ENCODE results near the gene CNTNAP2.

Gene CNTNAP2

GRCh38 chr7:146115851-146116520 lies 615 bp upstream of the CNTNAP2 start:
- Histone ChIP-seq H3K79me2 (ENCODE audit: control insufficient read depth, insufficient read depth, low read length, unreplicated experiment) (no peaks in the 10 kb centered on the region), H2AFZ (ENCODE audit: low read length, unreplicated experiment) (no peak overlapping the region), H3K4me1 (ENCODE audit: control insufficient read depth, insufficient read depth, low read length, unreplicated experiment) (no peaks in the 10 kb centered on the region), H3K27me3 (ENCODE audit: insufficient read depth, low read length) (peaks cover 48% of the 10 kb centered on the region), H3K27ac (ENCODE audit: low read depth, low read length) (no peak overlapping the region), H3K36me3 (ENCODE audit: insufficient read depth, low read length) (no peaks in the 10 kb centered on the region), H3K4me3 (ENCODE audit: low read depth, low read length) (peak overlapping the region; percentile 73)

- Histone ChIP-seq H3K4me1 (ENCODE audit: control insufficient read depth, insufficient read depth, low read length, unreplicated experiment) (no peaks in the 10 kb centered on the region), H3K79me2 (ENCODE audit: control insufficient read depth, insufficient read depth, low read length, unreplicated experiment) (no peaks in the 10 kb centered on the region), H3K27me3 (ENCODE audit: insufficient read depth, low read length) (peaks cover 48% of the 10 kb centered on the region), H2AFZ (ENCODE audit: low read length, unreplicated experiment) (no peak overlapping the region), H3K4me3 (ENCODE audit: low read depth, low read length) (no peak overlapping the region), H3K36me3 (ENCODE audit: insufficient read depth, low read length) (no peaks in the 10 kb centered on the region), H3K27ac (ENCODE audit: low read depth, low read length) (no peak overlapping the region)
These were observed 975 bp downstream of the CNTNAP2 start for GRCh38 chr7:146117576-146117975.

- H3K4me3 ChIP-seq (ENCODE audit: low read depth, low read length) = no peak overlapping the region
- no peak overlapping the region for H2AFZ ChIP-seq (ENCODE audit: low read length, unreplicated experiment)
- no peaks in the 10 kb centered on the region for H3K4me1 ChIP-seq (ENCODE audit: control insufficient read depth, insufficient read depth, low read length, unreplicated experiment)
- H3K79me2 ChIP-seq (ENCODE audit: control insufficient read depth, insufficient read depth, low read length, unreplicated experiment) = no peaks in the 10 kb centered on the region
- peaks cover 48% of the 10 kb centered on the region for H3K27me3 ChIP-seq (ENCODE audit: insufficient read depth, low read length)
- no peak overlapping the region for H3K27ac ChIP-seq (ENCODE audit: low read depth, low read length)
- H3K36me3 ChIP-seq (ENCODE audit: insufficient read depth, low read length) = no peaks in the 10 kb centered on the region
These were observed 2.4 kb downstream of the CNTNAP2 start for GRCh38 chr7:146119002-146119401.

GRCh38 chr7:146123715-146124114 lies 7.1 kb downstream of the CNTNAP2 start:
- Histone ChIP-seq H3K4me3 (ENCODE audit: low read depth, low read length) (no peak overlapping the region), H3K27me3 (ENCODE audit: insufficient read depth, low read length) (peaks cover 7% of the 10 kb centered on the region), H3K4me1 (ENCODE audit: control insufficient read depth, insufficient read depth, low read length, unreplicated experiment) (no peaks in the 10 kb centered on the region), H3K27ac (ENCODE audit: low read depth, low read length) (no peak overlapping the region), H2AFZ (ENCODE audit: low read length, unreplicated experiment) (no peak overlapping the region), H3K36me3 (ENCODE audit: insufficient read depth, low read length) (no peaks in the 10 kb centered on the region), H3K79me2 (ENCODE audit: control insufficient read depth, insufficient read depth, low read length, unreplicated experiment) (no peaks in the 10 kb centered on the region)

GRCh38 chr7:146126767-146127509 lies 10.3 kb downstream of the CNTNAP2 start:
- no peaks in the 10 kb centered on the region for H3K4me1 ChIP-seq (ENCODE audit: control insufficient read depth, insufficient read depth, low read length, unreplicated experiment)
- H3K27ac ChIP-seq (ENCODE audit: low read depth, low read length) = no peak overlapping the region
- H3K27me3 ChIP-seq (ENCODE audit: insufficient read depth, low read length) = no peaks in the 10 kb centered on the region
- H3K79me2 ChIP-seq (ENCODE audit: control insufficient read depth, insufficient read depth, low read length, unreplicated experiment) = no peaks in the 10 kb centered on the region
- no peaks in the 10 kb centered on the region for H3K36me3 ChIP-seq (ENCODE audit: insufficient read depth, low read length)
- H3K4me3 ChIP-seq (ENCODE audit: low read depth, low read length) = no peak overlapping the region
- H2AFZ ChIP-seq (ENCODE audit: low read length, unreplicated experiment) = no peak overlapping the region

- no peaks in the 10 kb centered on the region for H3K36me3 ChIP-seq (ENCODE audit: insufficient read depth, low read length)
- no peak overlapping the region for H3K27ac ChIP-seq (ENCODE audit: low read depth, low read length)
- H3K4me1 ChIP-seq (ENCODE audit: control insufficient read depth, insufficient read depth, low read length, unreplicated experiment) = no peaks in the 10 kb centered on the region
- H3K4me3 ChIP-seq (ENCODE audit: low read depth, low read length) = no peak overlapping the region
- H3K79me2 ChIP-seq (ENCODE audit: control insufficient read depth, insufficient read depth, low read length, unreplicated experiment) = no peaks in the 10 kb centered on the region
- H2AFZ ChIP-seq (ENCODE audit: low read length, unreplicated experiment) = no peak overlapping the region
- no peaks in the 10 kb centered on the region for H3K27me3 ChIP-seq (ENCODE audit: insufficient read depth, low read length)
These were observed 12.7 kb downstream of the CNTNAP2 start for GRCh38 chr7:146129296-146129695.

GRCh38 chr7:146129997-146130396 lies 13.4 kb downstream of the CNTNAP2 start:
- Histone ChIP-seq H3K4me1 (ENCODE audit: control insufficient read depth, insufficient read depth, low read length, unreplicated experiment) (no peaks in the 10 kb centered on the region), H3K79me2 (ENCODE audit: control insufficient read depth, insufficient read depth, low read length, unreplicated experiment) (no peaks in the 10 kb centered on the region), H3K36me3 (ENCODE audit: insufficient read depth, low read length) (no peaks in the 10 kb centered on the region), H3K27me3 (ENCODE audit: insufficient read depth, low read length) (no peaks in the 10 kb centered on the region), H2AFZ (ENCODE audit: low read length, unreplicated experiment) (no peak overlapping the region), H3K4me3 (ENCODE audit: low read depth, low read length) (no peak overlapping the region), H3K27ac (ENCODE audit: low read depth, low read length) (no peak overlapping the region)

GRCh38 chr7:146131701-146132100 lies 15.1 kb downstream of the CNTNAP2 start:
- H3K36me3 ChIP-seq (ENCODE audit: insufficient read depth, low read length) = no peaks in the 10 kb centered on the region
- no peak overlapping the region for H3K27ac ChIP-seq (ENCODE audit: low read depth, low read length)
- no peaks in the 10 kb centered on the region for H3K27me3 ChIP-seq (ENCODE audit: insufficient read depth, low read length)
- no peaks in the 10 kb centered on the region for H3K4me1 ChIP-seq (ENCODE audit: control insufficient read depth, insufficient read depth, low read length, unreplicated experiment)
- no peak overlapping the region for H3K4me3 ChIP-seq (ENCODE audit: low read depth, low read length)
- H2AFZ ChIP-seq (ENCODE audit: low read length, unreplicated experiment) = no peak overlapping the region
- no peaks in the 10 kb centered on the region for H3K79me2 ChIP-seq (ENCODE audit: control insufficient read depth, insufficient read depth, low read length, unreplicated experiment)

GRCh38 chr7:146136357-146136875 lies 19.8 kb downstream of the CNTNAP2 start:
- H2AFZ ChIP-seq (ENCODE audit: low read length, unreplicated experiment) = no peak overlapping the region
- no peaks in the 10 kb centered on the region for H3K27me3 ChIP-seq (ENCODE audit: insufficient read depth, low read length)
- H3K27ac ChIP-seq (ENCODE audit: low read depth, low read length) = no peak overlapping the region
- no peak overlapping the region for H3K4me3 ChIP-seq (ENCODE audit: low read depth, low read length)
- no peaks in the 10 kb centered on the region for H3K79me2 ChIP-seq (ENCODE audit: control insufficient read depth, insufficient read depth, low read length, unreplicated experiment)
- H3K36me3 ChIP-seq (ENCODE audit: insufficient read depth, low read length) = no peaks in the 10 kb centered on the region
- H3K4me1 ChIP-seq (ENCODE audit: control insufficient read depth, insufficient read depth, low read length, unreplicated experiment) = no peaks in the 10 kb centered on the region

- Histone ChIP-seq H3K27ac (ENCODE audit: low read depth, low read length) (no peak overlapping the region), H3K4me3 (ENCODE audit: low read depth, low read length) (no peak overlapping the region), H3K79me2 (ENCODE audit: control insufficient read depth, insufficient read depth, low read length, unreplicated experiment) (no peaks in the 10 kb centered on the region), H3K36me3 (ENCODE audit: insufficient read depth, low read length) (no peaks in the 10 kb centered on the region), H3K4me1 (ENCODE audit: control insufficient read depth, insufficient read depth, low read length, unreplicated experiment) (no peaks in the 10 kb centered on the region), H3K27me3 (ENCODE audit: insufficient read depth, low read length) (no peaks in the 10 kb centered on the region), H2AFZ (ENCODE audit: low read length, unreplicated experiment) (no peak overlapping the region)
These were observed 22.3 kb downstream of the CNTNAP2 start for GRCh38 chr7:146138926-146139325.
